LHCN-M2 (cell line): ENCODE data around the gene LENG1. TPM values are rescaled to one million over a fixed set of nuclear protein-coding genes. Genes with fewer than 3 reads are reported as not detected.

ENCODE experiments used
- DNase-seq: peaks from one replicate; pipeline ENCODE4 v3.0.0-alpha.2; 2012; ENCODE audit warnings: low read depth
- total RNA-seq: library from RNA; depleted of rRNA; stranded (reverse); fragments of >200 nt; gene quantifications from 2 replicates; pipeline ENCODE4 v1.2.3, GENCODE V29; 2014

Gene LENG1
- total RNA-seq, 1 experiment from 2014 or later, result 9.2 TPM

- no peak for DNase-seq
Measured at GRCh38 chr19:54142166-54142780, 17.2 kb downstream of the LENG1 start.

DNA sequence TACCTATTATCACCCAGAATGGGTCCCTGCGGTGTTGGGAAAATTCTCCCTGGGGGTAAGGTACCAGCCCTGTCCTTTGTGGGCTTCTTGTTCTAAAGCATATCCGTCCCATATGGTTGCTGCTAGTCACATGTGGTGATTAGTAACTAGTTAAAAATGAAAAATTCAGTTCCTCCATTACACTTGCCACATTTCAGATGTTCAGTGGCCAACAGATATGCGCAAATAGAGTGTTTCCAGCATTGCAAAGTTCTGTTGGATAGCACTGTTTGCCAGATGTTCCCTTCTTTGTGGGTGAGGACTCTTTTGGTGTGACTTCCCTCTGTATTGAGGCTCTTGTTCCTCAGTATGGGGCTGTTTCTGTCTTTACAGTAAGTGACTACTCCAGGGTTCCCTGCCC is 18.2 kb downstream of the LENG1 start:
- no peak for DNase-seq

- no peak for DNase-seq
Measured at GRCh38 chr19:54138489-54139256, 20.8 kb downstream of the LENG1 start.

DNA sequence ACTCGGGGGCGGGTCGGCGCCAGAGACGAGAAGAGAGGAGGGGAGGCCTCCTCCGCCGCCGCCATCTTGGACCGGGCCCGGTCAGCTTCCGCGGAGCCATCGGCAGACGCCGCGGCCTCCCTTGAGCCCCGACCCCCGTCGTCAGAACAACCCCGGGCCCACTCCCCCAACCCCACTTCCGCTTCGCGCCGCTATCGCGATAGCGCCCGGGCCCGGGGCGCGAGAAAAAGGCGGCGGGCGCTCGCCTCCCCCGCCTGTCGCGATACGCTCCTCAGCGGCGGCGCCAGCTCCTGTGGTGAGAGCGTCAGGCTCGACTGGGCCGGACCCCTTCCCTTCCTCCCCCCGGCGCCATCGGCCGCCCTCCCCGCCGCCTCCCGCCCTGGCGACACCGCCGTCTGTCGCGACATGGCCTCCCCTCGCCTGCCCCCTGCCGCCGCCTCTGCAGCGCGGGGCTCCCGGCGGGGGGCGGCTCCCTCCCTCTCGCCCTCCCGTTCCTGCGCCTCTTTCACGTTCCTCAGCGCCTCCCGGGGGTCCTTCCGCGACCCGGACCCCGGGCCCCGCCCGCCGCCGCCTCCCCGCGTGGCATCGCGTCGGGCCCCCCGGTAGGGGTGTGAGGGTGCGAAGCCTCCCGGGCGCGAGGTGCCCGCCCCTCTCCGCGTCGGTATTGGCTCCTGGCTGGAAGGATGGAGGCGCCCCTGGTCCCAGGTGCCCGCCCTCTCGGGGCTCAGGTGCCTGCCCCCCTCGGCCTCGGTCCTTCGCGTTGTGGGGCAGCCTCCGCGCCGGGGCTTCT is 21.6 kb downstream of the LENG1 start, which contains the start of gene CNOT3:
TSS of gene CNOT3 (plus strand) at position 64 of the 790 bp plus-strand sequence. CDS start 5,217 bp downstream, outside the sequence.
- DNase-seq, result no peak

DNA sequence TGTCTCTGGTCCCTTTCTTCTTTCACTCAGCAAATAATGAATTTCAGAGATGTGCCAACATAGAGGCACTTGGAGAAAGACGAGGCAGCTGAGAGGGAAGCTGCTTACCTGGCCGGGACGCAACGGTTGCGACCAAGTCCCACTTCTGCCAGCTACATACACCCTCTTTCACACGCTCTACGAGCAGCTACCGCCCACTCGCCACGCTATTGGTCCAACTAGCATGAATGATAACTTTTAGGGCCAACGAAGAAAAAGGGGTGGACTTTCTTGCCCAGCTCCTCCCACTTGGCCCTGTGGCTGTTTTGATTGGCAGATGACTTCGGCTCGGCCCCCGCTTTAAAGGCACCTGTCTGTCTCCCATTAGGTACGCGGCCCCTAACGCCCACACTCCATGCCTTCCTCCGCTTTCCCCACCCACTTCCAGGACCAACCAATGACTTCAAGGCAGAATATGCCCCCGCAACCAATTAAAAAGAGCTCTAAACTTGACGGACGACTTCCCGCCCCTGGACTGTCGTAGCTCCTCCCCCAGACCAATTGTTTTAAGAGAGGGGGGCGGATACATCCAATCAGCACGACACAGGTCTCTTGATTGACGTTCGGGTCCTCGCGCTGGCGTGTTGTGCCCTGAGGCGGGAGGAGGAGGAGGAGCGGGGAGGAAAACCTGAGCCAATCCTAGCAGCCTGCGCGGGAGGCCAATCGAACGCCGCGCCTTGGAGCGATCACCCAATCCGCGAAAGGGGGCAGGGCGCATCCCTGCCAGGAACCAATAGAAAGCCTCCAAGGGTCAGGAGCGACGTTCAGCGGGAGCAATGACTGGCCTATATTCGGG is 22.4 kb downstream of the LENG1 start:
- DNase-seq, result peak; percentile 100

- no peak for DNase-seq
Measured at GRCh38 chr19:54136086-54136863, 23.2 kb downstream of the LENG1 start.

DNA sequence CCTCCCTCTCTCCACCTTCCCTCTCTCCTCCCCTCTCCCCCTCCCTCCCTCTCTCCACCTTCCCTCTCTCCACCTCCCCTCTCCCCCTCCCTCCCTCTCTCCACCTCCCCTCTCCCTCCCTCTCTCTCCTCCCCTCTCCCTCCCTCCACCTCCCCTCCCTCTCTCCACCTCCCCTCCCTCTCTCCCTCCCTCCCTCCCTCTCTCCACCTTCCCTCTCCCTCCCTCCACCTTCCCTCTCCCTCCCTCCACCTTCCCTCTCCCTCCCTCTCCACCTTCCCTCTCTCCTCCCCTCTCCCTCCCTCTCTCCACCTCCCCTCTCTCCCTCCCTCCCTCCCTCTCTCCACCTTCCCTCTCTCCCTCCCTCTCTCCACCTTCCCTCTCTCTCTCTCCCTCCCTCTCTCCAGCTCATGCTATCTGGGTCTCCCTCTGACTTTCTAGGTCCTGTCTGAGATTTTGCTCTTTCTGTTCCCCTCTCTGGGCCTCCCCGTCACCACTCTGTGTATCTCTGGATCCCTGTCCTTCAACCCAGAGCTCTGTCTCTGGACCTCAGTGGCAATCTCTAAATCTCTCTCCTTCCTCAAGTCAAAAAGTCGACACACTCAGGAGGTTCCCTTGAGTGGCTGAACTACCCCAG is 25.4 kb downstream of the LENG1 start:
- DNase-seq, result no peak

- DNase-seq, result no peak
Measured at GRCh38 chr19:54133312-54133956, 26.1 kb downstream of the LENG1 start.

DNA sequence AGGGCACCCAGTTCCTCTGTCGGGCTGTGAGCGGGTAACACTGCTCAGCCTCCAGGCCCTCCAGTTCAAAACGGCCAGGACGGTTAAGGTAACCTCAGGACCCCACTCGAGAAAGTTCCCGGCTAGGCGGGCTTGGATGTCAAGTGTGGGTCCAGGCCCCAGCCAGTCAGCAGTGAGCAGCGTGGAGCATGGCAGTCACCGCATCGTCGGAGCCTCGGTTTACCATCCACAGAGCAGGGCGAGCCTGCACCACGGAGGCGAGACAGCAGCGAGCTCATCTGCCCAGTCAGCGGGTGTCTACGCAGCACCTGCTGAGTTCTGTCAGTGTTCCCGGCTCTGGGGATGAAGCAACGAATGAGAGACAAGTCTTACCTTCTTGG is 29.9 kb downstream of the LENG1 start:
- no peak for DNase-seq

GRCh38 chr19:54128796-54129616 is 30.5 kb downstream of the LENG1 start:
- DNase-seq, result no peak

DNA sequence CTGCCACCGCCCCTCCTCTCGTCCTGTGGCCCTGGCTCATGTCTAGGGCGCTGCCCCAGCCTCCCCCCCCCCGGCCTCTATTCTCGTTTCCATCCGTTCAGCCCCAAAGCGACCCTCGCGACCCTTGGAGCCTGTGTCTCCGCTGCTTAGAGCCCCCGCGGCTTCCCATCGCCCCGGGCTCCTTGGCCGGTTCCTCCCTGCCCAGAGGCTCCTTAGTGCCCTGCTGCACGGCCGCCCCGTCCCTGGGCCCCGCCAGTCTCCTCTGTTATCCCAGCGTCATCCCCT is 31.1 kb downstream of the LENG1 start:
- DNase-seq, result no peak

DNA sequence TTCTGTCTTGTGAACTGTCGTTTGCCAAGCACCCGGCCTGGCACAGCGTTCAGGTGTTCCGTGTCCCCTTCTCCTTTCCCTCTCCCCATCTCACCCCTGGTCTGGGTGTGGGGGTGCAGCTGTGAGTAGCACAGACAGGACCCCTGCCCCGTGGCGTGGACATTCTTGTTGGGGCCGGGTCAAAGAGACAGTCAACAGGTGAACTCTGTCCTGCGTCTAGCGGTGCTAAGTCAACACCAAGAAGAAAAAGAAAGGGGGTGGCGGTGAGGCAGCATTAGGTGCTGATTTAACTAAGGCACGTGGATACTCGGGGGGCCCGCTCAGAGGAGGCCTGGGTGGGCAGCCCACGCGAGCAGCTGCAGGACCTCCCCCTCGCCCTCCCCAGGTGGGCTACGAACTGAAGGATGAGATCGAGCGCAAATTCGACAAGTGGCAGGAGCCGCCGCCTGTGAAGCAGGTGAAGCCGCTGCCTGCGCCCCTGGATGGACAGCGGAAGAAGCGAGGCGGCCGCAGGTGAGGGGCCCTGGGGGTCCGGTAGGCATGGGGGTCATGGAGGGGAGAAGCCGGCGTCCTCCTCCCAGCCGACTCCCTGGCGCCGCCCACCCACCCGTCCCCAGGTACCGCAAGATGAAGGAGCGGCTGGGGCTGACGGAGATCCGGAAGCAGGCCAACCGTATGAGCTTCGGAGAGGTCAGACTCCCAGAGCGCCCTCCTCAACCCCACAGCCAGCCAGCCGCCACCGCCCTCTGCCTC is 31.7 kb downstream of the LENG1 start:
- DNase-seq, result no peak

- DNase-seq, result no peak
Measured at GRCh38 chr19:54125713-54126112, 33.8 kb downstream of the LENG1 start.

DNA sequence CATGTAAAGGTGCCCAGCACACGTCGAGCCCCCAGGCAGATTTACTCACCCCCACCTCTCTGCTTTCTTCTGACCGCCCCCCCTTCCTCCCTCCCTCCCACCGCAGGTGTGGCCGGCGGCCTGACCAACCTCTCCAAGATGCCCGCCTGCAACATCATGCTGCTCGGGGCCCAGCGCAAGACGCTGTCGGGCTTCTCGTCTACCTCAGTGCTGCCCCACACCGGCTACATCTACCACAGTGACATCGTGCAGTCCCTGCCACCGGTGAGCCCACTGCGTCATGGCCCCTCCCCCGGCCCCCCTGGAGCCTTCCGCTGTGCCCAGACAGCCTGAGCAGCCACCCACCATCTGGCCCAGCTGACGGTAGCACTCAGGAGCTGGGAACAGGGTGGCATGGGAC is 35.1 kb downstream of the LENG1 start:
- DNase-seq, result no peak

- DNase-seq, result no peak
Measured at GRCh38 chr19:54123682-54124081, 35.8 kb downstream of the LENG1 start.

DNA sequence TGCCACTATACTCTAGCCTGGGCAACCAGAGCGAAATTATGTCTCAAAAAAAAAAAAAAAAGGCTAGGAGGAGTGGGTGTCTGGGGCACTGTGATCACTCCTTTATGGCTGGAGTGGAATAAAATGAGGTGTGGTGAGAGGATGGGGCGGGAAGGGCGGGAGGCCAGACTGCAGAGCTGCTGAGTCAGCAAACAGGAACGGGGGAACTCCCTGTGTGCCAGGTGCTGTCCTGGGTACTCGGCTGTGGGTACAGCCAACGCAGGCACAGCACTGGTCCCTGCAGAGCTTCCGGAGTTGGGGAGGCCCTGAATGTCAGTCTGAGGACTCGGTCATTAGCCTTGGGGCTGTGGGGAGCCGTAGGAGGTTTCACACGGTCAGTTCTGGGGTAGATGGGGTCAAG is 38.3 kb downstream of the LENG1 start:
- no peak for DNase-seq

GRCh38 chr19:54115109-54116063 is 44.1 kb downstream of the LENG1 start, which contains the start of the genes PRPF31 and TFPT:
PRPF31 (plus strand) TSS chr19:54115754; CDS start chr19:54118279, 2,525 bp downstream.
TFPT (minus strand) TSS chr19:54115657; CDS start chr19:54115269, 388 bp downstream.
- DNase-seq, result peak; percentile 98
